ENCODE measurements around the gene CRYZL1. TPM values are rescaled to one million over a fixed set of nuclear protein-coding genes. Genes with fewer than 3 reads are reported as not detected.
A peak's percentile ranks its signal among the peaks of the same experiment; 100 is the strongest.

Gene CRYZL1
- total RNA-seq, 1 experiment from 2014 or later, result 13.5 TPM

- Histone ChIP-seq H3K27me3 (ENCODE audit: insufficient read depth, low read length) (no peaks in the 10 kb centered on the region), H2BK15ac (ENCODE audit: low read depth, low read length) (no peak overlapping the region), H2AFZ (ENCODE audit: low read length) (no peak overlapping the region), H3K14ac (ENCODE audit: insufficient read depth, low read length) (no peak overlapping the region), H4K91ac (ENCODE audit: insufficient read length, low read depth, low read length) (no peak overlapping the region), H3K9me3 (ENCODE audit: control insufficient read depth, low read depth, low read length) (no peaks in the 10 kb centered on the region), H3K79me1 (ENCODE audit: insufficient read depth, low read depth, low read length, poor library complexity, severe bottlenecking) (no peaks in the 10 kb centered on the region), H2BK120ac (ENCODE audit: low read depth, low read length, poor library complexity, severe bottlenecking) (no peak overlapping the region), H3K4ac (ENCODE audit: low read depth, low read length) (no peak overlapping the region), H3K27ac (ENCODE audit: insufficient read length, low read depth, low read length) (no peak overlapping the region), H4K8ac (replicated peaks; ENCODE audit: insufficient read length, low read depth, low read length) (no peak overlapping the region), H4K5ac (ENCODE audit: insufficient read length, low read depth, low read length) (no peak overlapping the region), H3K4me1 (ENCODE audit: insufficient read depth, low read length) (no peaks in the 10 kb centered on the region), H4K20me1 (ENCODE audit: control insufficient read depth, insufficient read depth, insufficient read length) (no peaks in the 10 kb centered on the region), H3K79me2 (ENCODE audit: insufficient read depth, low read length) (no peaks in the 10 kb centered on the region), H2BK20ac (ENCODE audit: low read depth, low read length, poor library complexity, severe bottlenecking) (no peak overlapping the region), H3K56ac (ENCODE audit: insufficient read length, low read depth, low read length) (no peak overlapping the region), H2AK5ac (ENCODE audit: insufficient read length, low read length) (no peak overlapping the region), H2BK12ac (ENCODE audit: insufficient read length, low read depth, low read length) (no peak overlapping the region), H3K23me2 (ENCODE audit: insufficient read length, low read depth, low read length, poor library complexity, severe bottlenecking) (no peaks in the 10 kb centered on the region), H3K18ac (ENCODE audit: insufficient read length, low read depth, low read length) (no peak overlapping the region), H3K4me2 (ENCODE audit: insufficient read depth, insufficient read length, low read length) (no peak overlapping the region), H3K9ac (ENCODE audit: extremely low read depth, insufficient read length, low read length) (no peak overlapping the region), H2BK5ac (ENCODE audit: insufficient read length, low read length) (no peak overlapping the region), H3T11ph (ENCODE audit: low read length) (no peak overlapping the region), H3K23ac (ENCODE audit: insufficient read length, low read depth, low read length) (no peak overlapping the region)
- Mint-ChIP-seq H3K4me1 (no peaks in the 10 kb centered on the region), H3K27me3 (ENCODE audit: low read depth) (no peaks in the 10 kb centered on the region), H3K4me3 (no peak overlapping the region), H3K27ac (peak overlapping the region in 1 of 3 experiments; percentile 89; a peak in 2 of 7 replicates), H3K36me3 (ENCODE audit: insufficient read depth in 1 of 3, low read depth in 3 of 3) (peaks cover 23 to 57% (median 56%) of the 10 kb centered on the region in 3 experiments; a peak in 6 of 7 replicates), H3K9me3 (no peaks in the 10 kb centered on the region)
- no peak for DNase-seq
- TF ChIP-seq, protein P1, sequence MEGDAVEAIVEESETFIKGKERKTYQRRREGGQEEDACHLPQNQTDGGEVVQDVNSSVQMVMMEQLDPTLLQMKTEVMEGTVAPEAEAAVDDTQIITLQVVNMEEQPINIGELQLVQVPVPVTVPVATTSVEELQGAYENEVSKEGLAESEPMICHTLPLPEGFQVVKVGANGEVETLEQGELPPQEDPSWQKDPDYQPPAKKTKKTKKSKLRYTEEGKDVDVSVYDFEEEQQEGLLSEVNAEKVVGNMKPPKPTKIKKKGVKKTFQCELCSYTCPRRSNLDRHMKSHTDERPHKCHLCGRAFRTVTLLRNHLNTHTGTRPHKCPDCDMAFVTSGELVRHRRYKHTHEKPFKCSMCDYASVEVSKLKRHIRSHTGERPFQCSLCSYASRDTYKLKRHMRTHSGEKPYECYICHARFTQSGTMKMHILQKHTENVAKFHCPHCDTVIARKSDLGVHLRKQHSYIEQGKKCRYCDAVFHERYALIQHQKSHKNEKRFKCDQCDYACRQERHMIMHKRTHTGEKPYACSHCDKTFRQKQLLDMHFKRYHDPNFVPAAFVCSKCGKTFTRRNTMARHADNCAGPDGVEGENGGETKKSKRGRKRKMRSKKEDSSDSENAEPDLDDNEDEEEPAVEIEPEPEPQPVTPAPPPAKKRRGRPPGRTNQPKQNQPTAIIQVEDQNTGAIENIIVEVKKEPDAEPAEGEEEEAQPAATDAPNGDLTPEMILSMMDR (conservative IDR thresholded peaks at IDR 0.05), result no peak
- no CpG with 5 or more reads among the region's 6 CpGs for WGBS (ENCODE audit: extremely low coverage, insufficient read length, low lambda C conversion rate)
Measured at GRCh38 chr21:33567914-33568313, 73.6 kb downstream of the CRYZL1 start.
